Sigmoid colon (tissue), 7 donors: Measurements from ENCODE around the gene DSE. TPM values are rescaled to one million over a fixed set of nuclear protein-coding genes. Genes with fewer than 3 reads are reported as not detected.

Source experiments
- DNase-seq: peaks from one replicate; pipeline ENCODE4 v3.0.0-alpha.2; 2019
- H3K27ac ChIP-seq, 4 donors: fragments of 200-600 bp; sonication (generic); one replicate each; pipeline ENCODE4 v1.5.1; 2016 to 2019; ENCODE audit warnings: mild to moderate bottlenecking in 1 of 4
- H3K27me3 ChIP-seq, 3 donors: fragments of 200-600 bp; sonication (generic); one replicate each; pipeline ENCODE4 v1.5.1; 2019; ENCODE audit warnings: mild to moderate bottlenecking in 1 of 3
- H3K36me3 ChIP-seq, 4 donors: fragments of 200-600 bp; sonication (generic); one replicate each; pipeline ENCODE4 v1.5.1; 2016 to 2019
- H3K4me1 ChIP-seq, 4 donors: fragments of 200-600 bp; sonication (generic); one replicate each; pipeline ENCODE4 v1.5.1; 2017 to 2019
- H3K4me3 ChIP-seq, 4 donors: fragments of 200-600 bp; sonication (generic); one replicate each; pipeline ENCODE4 v1.5.1; 2017 to 2019; ENCODE audit warnings: mild to moderate bottlenecking in 2 of 4, moderate library complexity in 1 of 4
- H3K9me3 ChIP-seq, 4 donors: fragments of 200-600 bp in 3 of 4; sonication (generic) in 3 of 4; one replicate each; pipeline versions ENCODE4 v1.5.1 to v1.6.1; 2013 to 2019
- CTCF ChIP-seq, 4 experiments: fragments of 450-650 bp in 3 of 4; fragments of 200-600 bp in 1 of 4; IDR thresholded peaks; one replicate each; pipeline ENCODE4 v1.5.1; 2016 to 2019; ENCODE audit warnings: antibody characterized with exemption in 4 of 4, mild to moderate bottlenecking in 3 of 4, moderate library complexity in 2 of 4
- EP300 ChIP-seq, 4 donors: sonication (generic); formaldehyde crosslinking; IDR thresholded peaks; one replicate each; pipeline ENCODE4 v1.6.1; 2017; ENCODE audit warnings: antibody characterized with exemption in 4 of 4
- POLR2A ChIP-seq, 2 donors: fragments of 450-650 bp; IDR thresholded peaks; one replicate each; pipeline ENCODE4 v1.6.1; 2016; ENCODE audit warnings: antibody characterized with exemption in 2 of 2, mild to moderate bottlenecking in 2 of 2, moderate library complexity in 2 of 2
- POLR2AphosphoS5 ChIP-seq, 4 donors: sonication (generic); formaldehyde crosslinking; IDR thresholded peaks; one replicate each; pipeline ENCODE4 v1.6.1; 2017; ENCODE audit warnings: antibody characterized with exemption in 4 of 4
- WGBS, 2 donors: extraction: QIAGEN DNeasy Blood & Tissue Kit; methylation state at CpG; one replicate each; pipeline ENCODE4 v1.1.7; 2013; 5-methylcytosine and 5-hydroxymethylcytosine counted together
- intact Hi-C: fragments of 100-400 bp; cut with DNase I; formaldehyde crosslinking; loops from one replicate; pipeline ENCODE4 v1.15.1; 2023
- polyA plus RNA-seq, 3 donors: library from polyadenylated mRNA; stranded (reverse); fragments of 200-250 nt; gene quantifications; one replicate each; pipeline ENCODE4 v1.2.3, GENCODE V29; 2013
- total RNA-seq, 4 donors: library from RNA; depleted of rRNA; stranded (reverse); fragments of >200 nt; gene quantifications; one replicate each; pipeline ENCODE4 v1.1.0, GENCODE V29; 2016
- donor health status: healthy with polysubstance abuse.
- donor health status: Bipolar disorder and iron deficiency.
- donor health status: healthy.

DSE gene
- total and polyA plus RNA-seq, 7 donors = 2.5 to 29.5 (median 17.9) TPM

- WGBS, 2 donors = 93 to 98% methylated on average over 1 of the region's 1 CpG
- TF ChIP-seq POLR2A (IDR thresholded peaks at IDR 0.05) = no peak
- TF ChIP-seq CTCF (IDR thresholded peaks at IDR 0.05) = no peak
- no peak for TF ChIP-seq EP300 (IDR thresholded peaks at IDR 0.05)
- TF ChIP-seq POLR2AphosphoS5 (IDR thresholded peaks at IDR 0.05) = no peak
- Histone ChIP-seq H3K4me1 (no peaks in the 10 kb centered on the region), H3K27me3 (no peaks in the 10 kb centered on the region), H3K36me3 (no peaks in the 10 kb centered on the region), H3K9me3 (no peaks in the 10 kb centered on the region), H3K4me3 (no peak overlapping the region), H3K27ac (no peak overlapping the region)
- DNase-seq = no peak
- intact Hi-C loops = no loop called here
Measured at GRCh38 chr6:116471531-116471930, 100.8 kb downstream of the DSE start.

- Histone ChIP-seq H3K9me3 (no peaks in the 10 kb centered on the region), H3K27me3 (no peaks in the 10 kb centered on the region), H3K4me1 (no peaks in the 10 kb centered on the region), H3K27ac (no peak overlapping the region), H3K4me3 (no peak overlapping the region), H3K36me3 (no peaks in the 10 kb centered on the region)
- no peak for DNase-seq
- no peak for TF ChIP-seq CTCF (IDR thresholded peaks at IDR 0.05)
- TF ChIP-seq POLR2A (IDR thresholded peaks at IDR 0.05) = no peak
- no peak for TF ChIP-seq EP300 (IDR thresholded peaks at IDR 0.05)
- TF ChIP-seq POLR2AphosphoS5 (IDR thresholded peaks at IDR 0.05) = no peak
- intact Hi-C loops = no loop called here
- WGBS, 2 donors = 87 to 89% methylated on average over 3 of the region's 3 CpGs
Measured at GRCh38 chr6:116472706-116473105, 102.0 kb downstream of the DSE start.

GRCh38 chr6:116475141-116475540 lies 104.4 kb downstream of the DSE start:
- 43 to 56% methylated on average over 1 of the region's 1 CpG for WGBS, 2 donors
- Histone ChIP-seq H3K9me3 (no peaks in the 10 kb centered on the region), H3K27ac (no peak overlapping the region), H3K36me3 (no peaks in the 10 kb centered on the region), H3K4me3 (no peak overlapping the region), H3K27me3 (no peaks in the 10 kb centered on the region), H3K4me1 (no peaks in the 10 kb centered on the region)
- intact Hi-C loops = no loop called here
- DNase-seq = no peak
- no peak for TF ChIP-seq EP300 (IDR thresholded peaks at IDR 0.05)
- TF ChIP-seq POLR2AphosphoS5 (IDR thresholded peaks at IDR 0.05) = no peak
- no peak for TF ChIP-seq CTCF (IDR thresholded peaks at IDR 0.05)
- TF ChIP-seq POLR2A (IDR thresholded peaks at IDR 0.05) = no peak

- Histone ChIP-seq H3K27ac (no peak overlapping the region), H3K4me1 (no peaks in the 10 kb centered on the region)
- DNase-seq = no peak
Measured at GRCh38 chr6:116476002-116476678, 105.4 kb downstream of the DSE start.

More at GRCh38 chr6:116476002-116476678, 105.4 kb downstream of the DSE start:
- WGBS, 2 donors = 55 to 68% methylated on average over 5 of the region's 5 CpGs
- Histone ChIP-seq H3K27me3 (no peaks in the 10 kb centered on the region), H3K4me3 (no peak overlapping the region), H3K36me3 (no peaks in the 10 kb centered on the region), H3K9me3 (no peaks in the 10 kb centered on the region)
- no peak for TF ChIP-seq POLR2AphosphoS5 (IDR thresholded peaks at IDR 0.05)
- no peak for TF ChIP-seq POLR2A (IDR thresholded peaks at IDR 0.05)
- TF ChIP-seq EP300 (IDR thresholded peaks at IDR 0.05) = no peak
- no peak for TF ChIP-seq CTCF (IDR thresholded peaks at IDR 0.05)
- intact Hi-C loops = no loop called here
